MM.1S (cell line): ENCODE measurements around the gene PHOX2A.
"Not testable (repeated sequence)": the region's sequence is repeated elsewhere in the genome, so short reads cannot be mapped to it uniquely, and the experiment has no call there.

Experiments
- DNase-seq: peaks from one replicate; pipeline ENCODE4 v3.0.0-alpha.2; 2015
- H2AFZ ChIP-seq: fragments of 300-600 bp; sonication (generic); 2 replicates; pipeline ENCODE4 v1.6.0; 2016; ENCODE audit warnings: antibody characterized with exemption, low read length
- H3F3A ChIP-seq: fragments of 300-600 bp; sonication (generic); 2 replicates; pipeline ENCODE4 v1.6.1; 2016; ENCODE audit warnings: mild to moderate bottlenecking, antibody characterized with exemption, low read length, moderate library complexity, mixed read lengths; ENCODE audit not compliant: insufficient read depth
- H3K27ac ChIP-seq: fragments of 300-600 bp; sonication (generic); 2 replicates; pipeline ENCODE4 v1.5.1; 2016; ENCODE audit warnings: mild to moderate bottlenecking, low read length
- H3K27me3 ChIP-seq: fragments of 300-600 bp; sonication (generic); replicated peaks from 2 replicates; pipeline ENCODE4 v1.6.0; 2016; ENCODE audit warnings: low read length; ENCODE audit not compliant: insufficient read depth
- H3K36me3 ChIP-seq: fragments of 300-600 bp; sonication (generic); replicated peaks from 2 replicates; pipeline ENCODE4 v1.6.1; 2016; ENCODE audit warnings: mild to moderate bottlenecking, low read length, mixed read lengths; ENCODE audit not compliant: insufficient read depth
- H3K4me1 ChIP-seq: fragments of 300-600 bp; sonication (generic); 2 replicates; pipeline ENCODE4 v1.6.1; 2016; ENCODE audit warnings: low read length, mixed read lengths
- H3K4me2 ChIP-seq: fragments of 300-600 bp; sonication (generic); 2 replicates; pipeline ENCODE4 v1.6.0; 2016; ENCODE audit warnings: low read depth, low read length
- H3K4me3 ChIP-seq: fragments of 300-600 bp; sonication (generic); 2 replicates; pipeline ENCODE4 v1.5.1; 2016; ENCODE audit warnings: low read length, mixed read lengths
- H3K79me2 ChIP-seq: fragments of 300-600 bp; sonication (generic); 2 replicates; pipeline ENCODE4 v1.6.1; 2016; ENCODE audit warnings: mixed run types, low read length, mixed read lengths
- H3K9ac ChIP-seq: fragments of 300-600 bp; sonication (generic); 2 replicates; pipeline ENCODE4 v1.6.1; 2016; ENCODE audit warnings: low read length, mixed read lengths
- H3K9me2 ChIP-seq: fragments of 300-600 bp; sonication (generic); replicated peaks from 2 replicates; pipeline ENCODE4 v1.6.1; 2016; ENCODE audit warnings: mild to moderate bottlenecking, low read length, mixed read lengths; ENCODE audit not compliant: insufficient read depth
- H3K9me3 ChIP-seq: fragments of 300-600 bp; sonication (generic); replicated peaks from 2 replicates; pipeline ENCODE4 v1.6.1; 2016; ENCODE audit warnings: mild to moderate bottlenecking, low read length, mixed read lengths; ENCODE audit not compliant: insufficient read depth
- H4K20me1 ChIP-seq: fragments of 300-600 bp; sonication (generic); 2 replicates; pipeline ENCODE4 v1.6.1; 2016; ENCODE audit warnings: mild to moderate bottlenecking, low read length, moderate library complexity, mixed read lengths; ENCODE audit not compliant: insufficient read depth
- EZH2 ChIP-seq: fragments of 300-600 bp; sonication (generic); optimal IDR thresholded peaks from 2 replicates; pipeline ENCODE3; 2017; ENCODE audit warnings: low read depth, mild to moderate bottlenecking, antibody characterized with exemption, low read length, mixed read lengths
- EZH2phosphoT487 ChIP-seq: fragments of 300-600 bp; sonication (generic); IDR thresholded peaks from 2 replicates; pipeline ENCODE4 v1.6.1; 2018; ENCODE audit warnings: antibody characterized with exemption, low read length
- TF ChIP-seq, protein P1 (sequence below): fragments of 300-600 bp; sonication (generic); IDR thresholded peaks from 2 replicates; pipeline ENCODE4 v1.5.1; 2016; ENCODE audit warnings: antibody characterized with exemption, low read length, mixed read lengths

PHOX2A gene

DNA sequence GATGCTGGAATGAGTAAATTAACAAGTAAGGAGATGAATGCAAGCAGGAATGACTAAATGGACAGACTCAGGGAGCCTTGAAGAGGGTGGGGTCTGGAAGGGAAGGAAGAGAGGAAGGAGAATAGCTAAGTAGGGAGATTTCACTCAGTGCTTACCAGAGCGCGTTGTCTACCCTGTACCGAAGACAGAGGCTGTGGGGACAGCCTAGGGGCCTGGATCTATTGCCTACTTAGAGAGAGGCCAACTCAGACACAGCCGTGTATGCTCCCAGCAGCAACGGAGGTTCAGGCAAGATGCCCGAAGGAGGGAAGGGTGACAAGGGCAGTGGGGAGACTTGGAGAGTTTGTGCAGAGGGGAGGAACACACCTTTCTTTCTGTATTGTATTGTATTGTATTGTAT lies 27.3 kb downstream of the PHOX2A start, which contains the start of gene FOLR2:
TSS of gene FOLR2 (plus strand) at position 157 of the 400 bp plus-strand sequence. CDS start 1,791 bp downstream, outside the sequence.
- Histone ChIP-seq H3K79me2 (no peaks in the 10 kb centered on the region), H3K27me3 (no peaks in the 10 kb centered on the region), H3K4me3 (no peak within 1 kb of the TSS), H3K9ac (no peak within 1 kb of the TSS), H3K4me2 (no peak within 1 kb of the TSS), H3K9me3 (no peaks in the 10 kb centered on the region), H4K20me1 (no peaks in the 10 kb centered on the region), H3K9me2 (no peaks in the 10 kb centered on the region), H3K36me3 (no peaks in the 10 kb centered on the region), H2AFZ (no peak within 1 kb of the TSS), H3F3A (no peaks in the 10 kb centered on the region), H3K27ac (no peak within 1 kb of the TSS), H3K4me1 (0 out of 2 replicates have a peak, but pooled peaks cover 8% of the 10 kb centered on the region)
- DNase-seq, result no peak
- TF ChIP-seq EZH2 (no peak), EZH2phosphoT487 (no peak)
- TF ChIP-seq, protein P1, sequence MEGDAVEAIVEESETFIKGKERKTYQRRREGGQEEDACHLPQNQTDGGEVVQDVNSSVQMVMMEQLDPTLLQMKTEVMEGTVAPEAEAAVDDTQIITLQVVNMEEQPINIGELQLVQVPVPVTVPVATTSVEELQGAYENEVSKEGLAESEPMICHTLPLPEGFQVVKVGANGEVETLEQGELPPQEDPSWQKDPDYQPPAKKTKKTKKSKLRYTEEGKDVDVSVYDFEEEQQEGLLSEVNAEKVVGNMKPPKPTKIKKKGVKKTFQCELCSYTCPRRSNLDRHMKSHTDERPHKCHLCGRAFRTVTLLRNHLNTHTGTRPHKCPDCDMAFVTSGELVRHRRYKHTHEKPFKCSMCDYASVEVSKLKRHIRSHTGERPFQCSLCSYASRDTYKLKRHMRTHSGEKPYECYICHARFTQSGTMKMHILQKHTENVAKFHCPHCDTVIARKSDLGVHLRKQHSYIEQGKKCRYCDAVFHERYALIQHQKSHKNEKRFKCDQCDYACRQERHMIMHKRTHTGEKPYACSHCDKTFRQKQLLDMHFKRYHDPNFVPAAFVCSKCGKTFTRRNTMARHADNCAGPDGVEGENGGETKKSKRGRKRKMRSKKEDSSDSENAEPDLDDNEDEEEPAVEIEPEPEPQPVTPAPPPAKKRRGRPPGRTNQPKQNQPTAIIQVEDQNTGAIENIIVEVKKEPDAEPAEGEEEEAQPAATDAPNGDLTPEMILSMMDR, result no peak

DNA sequence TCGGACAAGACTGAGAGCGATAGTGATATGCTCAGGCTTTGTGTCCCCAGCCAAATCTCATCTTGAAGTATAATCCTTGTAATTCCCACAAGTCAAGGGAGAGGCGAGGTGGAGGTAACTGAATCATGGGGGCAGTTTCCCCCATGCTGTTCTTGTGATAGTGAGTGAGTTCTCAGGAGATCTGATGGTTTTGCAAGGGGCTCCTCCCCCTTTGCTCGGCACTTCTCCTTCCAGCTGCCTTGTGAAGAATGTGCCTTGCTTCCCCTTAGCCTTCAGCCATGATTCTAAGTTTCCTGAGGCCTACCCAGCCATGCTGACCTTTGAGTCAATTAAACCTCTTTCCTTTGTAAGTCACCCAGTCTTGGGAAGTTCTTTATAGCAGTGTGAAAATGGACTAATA lies 34.9 kb downstream of the PHOX2A start:
- no peaks in the 10 kb centered on the region for H3K27me3 ChIP-seq
- H3K36me3 ChIP-seq, result no peaks in the 10 kb centered on the region
- no peak overlapping the region for H3K4me2 ChIP-seq
- H4K20me1 ChIP-seq, result no peaks in the 10 kb centered on the region
- H3K9me2 ChIP-seq, result no peaks in the 10 kb centered on the region
- TF ChIP-seq EZH2, result no peak
- TF ChIP-seq, protein P1, result no peak
- TF ChIP-seq EZH2phosphoT487, result no peak
- H2AFZ ChIP-seq, result no peak overlapping the region
- no peak for DNase-seq
- H3K4me1 ChIP-seq, result no peaks in the 10 kb centered on the region
- H3K9ac ChIP-seq, result no peak overlapping the region
- no peak overlapping the region for H3K27ac ChIP-seq
- no peaks in the 10 kb centered on the region for H3K9me3 ChIP-seq
- H3F3A ChIP-seq, result no peaks in the 10 kb centered on the region
- H3K79me2 ChIP-seq, result no peaks in the 10 kb centered on the region
- no peak overlapping the region for H3K4me3 ChIP-seq

DNA sequence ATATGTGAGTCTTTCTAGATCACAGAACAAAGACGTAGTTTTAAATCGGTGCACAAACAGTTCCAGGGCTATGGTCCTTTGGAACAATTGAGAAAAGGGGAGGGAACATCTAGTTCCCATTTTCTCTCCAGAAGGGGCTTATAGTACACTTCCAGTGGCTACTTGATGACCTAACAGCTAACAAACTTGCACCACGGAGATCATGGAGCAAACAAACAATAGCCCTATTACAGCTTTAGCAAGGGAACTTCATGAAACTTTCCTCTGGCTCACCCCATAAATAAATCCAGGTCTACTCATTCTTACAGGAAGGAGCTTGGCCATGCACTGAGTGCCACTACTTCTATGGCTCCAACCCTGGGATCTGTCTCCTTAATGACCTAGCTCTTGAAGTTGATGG lies 35.7 kb downstream of the PHOX2A start:
- H3K9me3 ChIP-seq, result no peaks in the 10 kb centered on the region
- no peaks in the 10 kb centered on the region for H3K27me3 ChIP-seq
- TF ChIP-seq EZH2phosphoT487 (no peak), EZH2 (no peak)
- TF ChIP-seq, protein P1, result no peak
- no peak overlapping the region for H2AFZ ChIP-seq
- 0 out of 2 replicates have a peak, but pooled peaks cover under 1% of the 10 kb centered on the region for H3K4me1 ChIP-seq
- H3K4me3 ChIP-seq, result no peak overlapping the region
- no peak for DNase-seq
- H3F3A ChIP-seq, result no peaks in the 10 kb centered on the region
- H3K4me2 ChIP-seq, result no peak overlapping the region
- no peaks in the 10 kb centered on the region for H4K20me1 ChIP-seq
- no peaks in the 10 kb centered on the region for H3K79me2 ChIP-seq
- H3K9me2 ChIP-seq, result no peaks in the 10 kb centered on the region
- no peak overlapping the region for H3K27ac ChIP-seq
- no peaks in the 10 kb centered on the region for H3K36me3 ChIP-seq
- H3K9ac ChIP-seq, result no peak overlapping the region

DNA sequence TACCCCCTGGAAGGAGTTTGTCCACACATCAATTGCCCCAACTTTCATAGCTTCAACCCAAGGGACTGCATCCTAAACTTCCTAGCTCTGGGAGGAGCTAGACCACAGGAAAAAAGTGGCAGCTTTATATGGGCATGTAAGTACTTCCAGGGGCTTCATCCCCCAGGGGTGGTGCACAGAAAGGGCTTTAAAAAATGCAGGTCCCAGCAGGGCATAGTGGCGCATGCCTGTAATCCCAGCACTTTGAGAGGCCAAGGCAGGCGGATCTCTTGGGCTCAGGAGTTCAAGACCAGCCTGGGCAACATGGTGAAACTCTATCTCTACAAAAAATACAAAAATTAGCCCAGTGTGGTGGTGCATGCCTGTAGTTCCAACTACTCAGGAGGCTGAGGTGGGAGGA lies 37.2 kb downstream of the PHOX2A start:
- DNase-seq, H3K79me2 ChIP-seq, H3K27ac ChIP-seq, H3F3A ChIP-seq, H3K9me3 ChIP-seq, H2AFZ ChIP-seq, H3K4me1 ChIP-seq, H3K27me3 ChIP-seq, H3K4me3 ChIP-seq, H3K9me2 ChIP-seq, H3K36me3 ChIP-seq, H4K20me1 ChIP-seq, H3K9ac ChIP-seq, H3K4me2 ChIP-seq: not testable (repeated sequence)
